Amniotic stem cell (primary cell): ENCODE data around the gene MARK4.
"Not testable (repeated sequence)": the region's sequence is repeated elsewhere in the genome, so short reads cannot be mapped to it uniquely, and the experiment has no call there.

Experiments used
- DNase-seq: peaks from one replicate; lab custom pipeline; 2025; lab: John Stamatoyannopoulos, UW

MARK4 gene

GRCh38 chr19:45244133-45244794 lies 6.8 kb upstream of the MARK4 start:
- no peak for DNase-seq

GRCh38 chr19:45245334-45245787 lies 5.7 kb upstream of the MARK4 start, which contains the start of gene EXOC3L2:
Gene EXOC3L2, minus strand, starts transcription at chr19:45245407. Its CDS starts 6,362 bp downstream, at chr19:45239045.
- DNase-seq: no peak

- DNase-seq: no peak
Observed at GRCh38 chr19:45245826-45246225, 5.2 kb upstream of the MARK4 start.

- DNase-seq: no peak
Observed at GRCh38 chr19:45247136-45247535, 3.9 kb upstream of the MARK4 start.

GRCh38 chr19:45249261-45250033 lies 1.6 kb upstream of the MARK4 start:
- no peak for DNase-seq

- DNase-seq: no peak
Observed at GRCh38 chr19:45250216-45250831, 747 bp upstream of the MARK4 start.

GRCh38 chr19:45251452-45252354 lies 632 bp downstream of the MARK4 start:
- DNase-seq: no peak

GRCh38 chr19:45253396-45254027 lies 2.4 kb downstream of the MARK4 start:
- DNase-seq: no peak

- no peak for DNase-seq
Observed at GRCh38 chr19:45254044-45254531, 3.0 kb downstream of the MARK4 start.

GRCh38 chr19:45255611-45256157 lies 4.6 kb downstream of the MARK4 start:
- no peak for DNase-seq

- no peak for DNase-seq
Observed at GRCh38 chr19:45256836-45257235, 5.8 kb downstream of the MARK4 start.

GRCh38 chr19:45258862-45259261 lies 7.8 kb downstream of the MARK4 start:
- DNase-seq: no peak

GRCh38 chr19:45262570-45262969 lies 11.5 kb downstream of the MARK4 start:
- DNase-seq: no peak

- no peak for DNase-seq
Observed at GRCh38 chr19:45263013-45263412, 11.9 kb downstream of the MARK4 start.

GRCh38 chr19:45264781-45265317 lies 13.8 kb downstream of the MARK4 start:
- no peak for DNase-seq

GRCh38 chr19:45265375-45265774 lies 14.3 kb downstream of the MARK4 start:
- DNase-seq: no peak

GRCh38 chr19:45267296-45267695 lies 16.2 kb downstream of the MARK4 start:
- DNase-seq: no peak

- DNase-seq: not testable (repeated sequence)
Observed at GRCh38 chr19:45269939-45270338, 18.9 kb downstream of the MARK4 start.

GRCh38 chr19:45271098-45271734 lies 20.1 kb downstream of the MARK4 start:
- no peak for DNase-seq

- no peak for DNase-seq
Observed at GRCh38 chr19:45271735-45272108, 20.7 kb downstream of the MARK4 start.
